GM18867 (cell line): ENCODE results near the gene GAREM1.

Experiments
- ATAC-seq: cut with Tn5 transposase; IDR thresholded peaks from one replicate; pipeline ENCODE4 v1.9.1; 2021; ENCODE audit warnings: mild to moderate bottlenecking, moderate library complexity; ENCODE audit not compliant: unreplicated experiment

GAREM1 gene

GRCh38 chr18:32332708-32333107, 138.0 kb downstream of the GAREM1 start:
- no peak for ATAC-seq

DNA sequence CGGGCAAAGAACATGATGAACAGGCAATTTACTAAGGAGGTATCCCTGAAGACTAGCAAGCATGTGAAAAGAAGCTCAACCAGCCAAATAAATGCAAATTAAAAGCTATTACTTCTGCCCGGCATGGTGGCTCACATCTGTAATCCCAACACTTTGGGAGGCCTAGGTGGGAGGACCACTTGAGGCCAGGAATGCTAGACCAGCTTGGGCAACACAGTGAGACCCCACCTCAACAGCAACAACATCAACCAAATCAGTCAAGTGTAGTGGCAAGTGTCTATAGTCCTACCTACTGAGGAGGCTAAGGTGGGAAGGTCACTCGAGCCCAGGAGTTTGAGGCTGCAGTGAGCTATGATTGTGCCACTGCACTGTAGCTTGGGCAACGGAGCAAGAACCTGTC, 141.7 kb downstream of the GAREM1 start:
- ATAC-seq: no peak

- ATAC-seq: no peak
Measured at GRCh38 chr18:32328379-32328778, 142.3 kb downstream of the GAREM1 start.

DNA sequence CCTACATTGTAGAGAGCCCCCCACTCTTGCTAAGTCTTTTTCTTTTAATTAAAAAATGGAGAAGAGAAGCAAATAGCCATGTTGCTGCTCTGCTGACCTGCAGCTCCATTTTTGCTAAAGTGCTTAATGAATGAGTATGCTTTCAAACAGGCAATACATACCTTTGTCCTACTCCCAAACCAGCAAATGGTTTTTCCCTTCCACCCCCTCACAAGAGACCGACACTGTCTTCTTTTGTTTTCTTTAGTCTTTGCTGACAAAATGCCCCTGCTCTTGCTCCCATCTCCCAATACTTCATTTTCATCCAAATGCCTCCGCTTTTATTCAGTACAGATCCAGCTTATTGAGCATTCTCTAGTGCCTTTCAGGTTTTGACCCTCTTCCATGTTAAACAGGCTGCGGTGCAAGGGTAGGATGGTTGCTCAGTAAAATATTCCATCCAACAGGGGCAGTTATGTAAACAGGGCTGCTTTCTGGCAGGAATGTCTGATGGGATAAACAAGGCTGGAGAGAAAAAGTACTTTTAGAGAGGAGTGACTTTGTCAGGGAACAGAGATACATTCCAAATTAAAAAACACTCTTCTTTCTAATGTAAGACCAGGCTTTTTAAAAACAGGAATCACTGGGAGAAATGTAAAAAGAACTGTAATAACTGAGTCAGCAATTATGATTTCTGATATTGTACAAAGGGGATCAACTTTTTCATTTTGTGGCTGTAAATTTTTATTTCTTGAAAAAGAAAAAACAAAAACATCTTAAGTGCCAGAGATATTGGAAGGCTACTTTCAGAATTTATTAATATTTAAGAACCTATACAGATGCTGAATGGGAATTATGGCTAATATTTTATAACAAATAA, 144.0 kb downstream of the GAREM1 start:
- ATAC-seq: no peak

- ATAC-seq: no peak
Measured at GRCh38 chr18:32324181-32324580, 146.5 kb downstream of the GAREM1 start.

DNA sequence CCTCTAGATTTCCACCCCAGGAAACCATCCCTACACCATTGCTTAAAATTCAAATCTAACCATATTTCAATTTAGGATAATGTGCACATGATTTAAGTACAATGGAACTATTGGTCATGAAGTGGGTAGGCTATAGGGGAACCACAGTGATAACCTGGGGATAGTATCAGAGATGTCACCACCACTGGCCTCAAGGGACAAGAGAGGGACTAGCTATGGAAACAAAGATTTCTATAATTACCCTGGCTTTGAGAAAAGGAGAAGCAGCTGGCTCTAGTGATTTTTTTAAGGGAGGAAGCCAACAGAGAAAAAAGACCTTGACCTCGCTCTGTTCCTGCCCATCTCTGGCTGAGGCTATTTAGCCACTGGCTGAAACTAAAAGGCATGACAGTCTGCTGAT, 148.9 kb downstream of the GAREM1 start:
- ATAC-seq: no peak

- no peak for ATAC-seq
Measured at GRCh38 chr18:32319084-32319483, 151.6 kb downstream of the GAREM1 start.

DNA sequence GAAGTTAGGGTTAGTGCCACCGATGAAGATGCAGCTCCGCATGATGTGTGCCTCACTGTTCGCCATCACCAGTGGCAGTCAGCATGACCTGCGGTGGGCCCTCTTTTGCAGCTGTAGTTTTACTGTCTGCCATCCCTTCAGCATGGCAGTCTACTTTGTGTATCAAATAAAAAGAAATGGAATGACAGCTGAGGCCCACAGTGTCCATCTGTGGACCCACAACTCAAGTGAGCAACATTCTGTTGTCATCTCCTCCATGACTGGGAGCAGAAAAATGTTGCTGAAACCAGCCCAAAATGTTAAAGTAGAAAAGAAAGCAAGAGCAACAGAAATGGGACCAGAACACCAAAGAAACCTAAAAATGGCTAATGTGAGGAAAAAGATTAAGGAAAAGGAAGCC, 152.1 kb downstream of the GAREM1 start:
- no peak for ATAC-seq

DNA sequence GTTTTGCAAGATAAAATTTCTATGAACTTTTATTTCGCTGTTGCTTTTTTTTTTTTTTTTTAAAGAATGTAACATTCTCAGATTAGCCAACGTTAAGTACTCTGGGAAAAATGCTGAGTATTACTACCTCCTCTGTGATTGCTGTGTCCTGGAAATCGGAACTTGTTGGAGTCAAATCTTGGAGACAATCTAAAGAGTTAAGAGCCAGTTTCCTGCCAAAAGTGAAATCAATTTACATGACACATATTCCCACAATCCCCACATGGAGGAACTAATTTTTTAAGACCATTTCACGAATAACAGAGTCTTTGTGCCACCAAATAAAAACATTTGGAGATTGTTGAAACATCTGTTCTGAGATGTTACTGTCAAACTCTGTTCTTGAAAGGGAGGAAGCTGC, 153.0 kb downstream of the GAREM1 start:
- ATAC-seq: no peak

GRCh38 chr18:32315881-32316280, 154.8 kb downstream of the GAREM1 start:
- no peak for ATAC-seq

GRCh38 chr18:32310774-32311173, 159.9 kb downstream of the GAREM1 start:
- ATAC-seq: no peak

- ATAC-seq: no peak
Measured at GRCh38 chr18:32310101-32310500, 160.6 kb downstream of the GAREM1 start.

DNA sequence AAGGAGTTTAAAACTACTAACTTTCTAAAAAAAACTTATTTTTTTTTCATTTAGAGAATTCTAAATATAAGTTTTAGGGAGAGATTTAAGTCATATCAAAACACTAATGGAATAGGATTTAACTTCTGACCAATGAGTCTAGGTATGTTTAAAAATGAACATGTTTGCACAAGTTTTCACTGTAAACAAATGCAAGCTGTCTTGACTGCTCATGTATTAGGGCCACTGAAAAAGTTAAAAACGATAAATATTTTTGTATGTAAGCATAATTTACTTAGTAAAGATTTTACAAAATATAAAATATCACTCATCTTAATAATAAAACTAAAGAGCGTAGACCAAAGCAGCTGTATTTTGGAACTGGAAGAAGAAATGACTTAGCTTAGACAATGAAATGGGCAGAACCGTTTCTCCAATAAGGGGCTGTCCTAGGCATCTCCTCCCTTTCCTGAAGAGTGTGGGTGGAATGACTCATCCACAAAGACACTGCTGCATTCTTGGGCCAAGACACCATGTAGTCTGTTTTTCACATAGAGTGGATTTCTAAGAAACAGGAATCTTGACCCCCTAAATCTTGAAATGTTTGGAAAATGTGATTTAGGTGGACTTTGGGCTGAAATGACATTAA, 162.1 kb downstream of the GAREM1 start:
- ATAC-seq: no peak

- no peak for ATAC-seq
Measured at GRCh38 chr18:32303400-32303799, 167.3 kb downstream of the GAREM1 start.

- ATAC-seq: no peak
Measured at GRCh38 chr18:32302806-32303205, 167.9 kb downstream of the GAREM1 start.

DNA sequence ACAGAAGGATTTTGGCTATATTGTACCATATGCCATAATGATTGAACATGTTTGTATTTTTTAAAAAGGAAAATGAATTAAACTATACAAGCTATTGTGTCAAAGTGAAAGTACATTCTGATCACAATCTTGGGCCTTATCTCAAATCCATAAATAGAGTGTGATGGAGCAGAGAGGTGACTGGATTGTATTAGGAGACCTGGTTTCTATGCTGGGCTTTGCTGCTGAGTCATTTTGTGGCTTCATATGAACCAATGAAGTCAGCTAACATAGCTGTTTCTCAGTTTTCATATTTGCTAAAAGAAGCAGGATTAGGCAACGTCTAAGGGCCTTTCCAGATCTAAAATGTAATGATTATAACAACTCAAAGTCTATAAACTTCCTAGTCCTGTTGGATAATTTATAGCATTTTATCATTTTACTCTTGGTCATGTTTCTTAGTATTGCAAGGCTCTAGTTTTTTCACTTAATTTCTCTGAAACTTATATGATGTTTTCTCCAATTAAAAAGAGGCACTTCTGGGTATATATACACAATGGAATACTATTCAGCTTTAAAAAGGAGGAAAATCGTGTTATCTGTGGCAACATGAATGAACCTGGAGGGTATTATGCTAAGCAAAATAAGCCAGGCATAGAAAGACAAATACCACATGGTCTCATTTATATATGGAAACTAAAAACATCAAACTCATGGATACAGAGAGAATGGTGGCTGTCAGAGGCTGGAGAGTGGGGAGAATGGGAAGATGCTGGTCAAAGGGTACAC, 168.5 kb downstream of the GAREM1 start:
- ATAC-seq: peak; percentile 72

- no peak for ATAC-seq
Measured at GRCh38 chr18:32301361-32301760, 169.3 kb downstream of the GAREM1 start.

DNA sequence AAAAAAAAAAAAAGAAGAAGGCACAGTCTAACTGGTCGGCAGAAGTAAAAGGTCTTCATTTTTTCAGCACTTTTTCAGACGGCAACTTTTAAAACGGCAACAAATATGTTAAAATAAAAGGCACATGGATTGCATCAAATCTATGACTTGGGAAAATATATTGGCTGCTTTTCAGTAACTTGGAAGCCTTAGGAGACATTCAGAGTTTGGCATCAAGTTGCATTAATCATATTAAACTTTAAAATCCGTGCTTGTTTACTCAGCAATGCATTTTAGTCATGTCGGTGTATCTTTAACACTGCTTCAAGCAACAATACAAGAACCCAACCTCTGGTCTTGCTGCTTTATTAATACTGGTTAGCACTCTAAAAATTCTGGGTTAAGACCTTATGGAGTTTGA, 169.8 kb downstream of the GAREM1 start:
- no peak for ATAC-seq

GRCh38 chr18:32299484-32299883, 171.2 kb downstream of the GAREM1 start:
- ATAC-seq: no peak

DNA sequence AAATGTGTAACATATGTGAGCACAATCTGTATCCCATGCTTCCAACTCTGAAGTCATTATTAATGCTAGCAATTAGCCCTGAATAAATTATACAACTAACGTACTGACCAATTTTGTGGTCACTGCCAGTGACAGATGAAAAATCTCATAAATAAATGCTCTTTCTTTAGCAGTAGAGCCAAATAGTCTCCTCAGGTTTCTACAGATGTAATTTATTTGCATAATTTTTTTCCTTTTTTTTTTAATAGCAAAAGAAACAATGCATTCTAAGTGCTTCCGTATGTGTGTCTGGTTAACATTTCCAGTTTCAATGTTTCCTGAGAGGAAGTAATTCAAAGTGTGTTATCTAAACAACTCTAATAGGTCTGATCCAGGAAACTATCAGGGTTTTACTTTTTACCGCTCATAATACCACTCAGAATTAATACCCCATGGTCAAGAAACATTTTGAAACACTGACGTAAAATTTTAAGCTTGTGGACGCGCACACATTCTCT, 172.5 kb downstream of the GAREM1 start:
- no peak for ATAC-seq

DNA sequence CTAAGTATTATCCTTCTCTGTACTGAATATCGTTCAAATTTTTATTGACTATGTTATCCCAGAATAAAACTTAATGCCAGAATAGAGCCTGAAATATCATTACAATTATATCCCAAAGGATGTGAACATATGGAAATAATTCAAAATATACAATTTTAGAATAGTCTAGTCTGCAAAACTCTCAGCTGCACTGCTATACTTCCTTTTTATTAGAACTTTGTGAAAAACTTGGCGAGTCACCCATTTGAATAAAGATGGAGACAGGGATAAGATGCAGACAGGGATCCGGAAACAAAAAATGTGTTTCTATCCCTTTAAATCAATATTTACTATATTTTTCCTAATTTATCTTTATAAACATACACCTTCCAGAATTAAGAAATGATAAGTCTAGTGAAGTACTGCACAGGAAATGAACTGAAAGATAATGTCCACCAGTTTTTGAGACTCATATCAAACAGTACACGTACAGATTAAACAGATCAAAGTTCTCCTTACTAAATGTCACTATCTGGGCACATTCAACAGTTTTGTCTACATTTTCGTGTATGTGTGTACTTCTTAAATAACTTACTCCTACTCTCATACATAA, 173.0 kb downstream of the GAREM1 start:
- no peak for ATAC-seq
